Peyer's patch (tissue), 4 donors: ENCODE results near the gene PCBP3. TPM values are rescaled to one million over a fixed set of nuclear protein-coding genes. Genes with fewer than 3 reads are reported as not detected.
"Not testable (repeated sequence)": the region's sequence is repeated elsewhere in the genome, so short reads cannot be mapped to it uniquely, and the experiment has no call there.

Source experiments
- DNase-seq, 3 donors: peaks; one replicate each; pipeline ENCODE4 v3.0.0-alpha.2; 2017 to 2019
- H3K27ac ChIP-seq, 4 donors: fragments of 200-600 bp; sonication (generic); one replicate each; pipeline ENCODE4 v1.5.1; 2016 to 2019
- H3K27me3 ChIP-seq, 2 donors: fragments of 200-600 bp; sonication (generic); one replicate each; pipeline ENCODE4 v1.5.1; 2019
- H3K36me3 ChIP-seq, 3 donors: fragments of 200-600 bp; sonication (generic); one replicate each; pipeline ENCODE4 v1.5.1; 2016 to 2019
- H3K4me1 ChIP-seq, 4 donors: fragments of 200-600 bp; sonication (generic); one replicate each; pipeline ENCODE4 v1.5.1; 2016 to 2019
- H3K4me3 ChIP-seq, 4 donors: fragments of 200-600 bp; sonication (generic); 1 replicate in 3 of 4; 2 replicates in 1 of 4; pipeline ENCODE4 v1.5.1; 2016 to 2019; ENCODE audit warnings: mild to moderate bottlenecking in 1 of 4
- H3K9me3 ChIP-seq, 4 donors: fragments of 200-600 bp; sonication (generic); one replicate each; pipeline ENCODE4 v1.5.1; 2016 to 2019; ENCODE audit warnings: mild to moderate bottlenecking in 1 of 4
- CTCF ChIP-seq, 6 experiments: fragments of 450-650 bp in 4 of 6; fragments of 200-600 bp in 2 of 6; sonication (generic) in 1 of 6; IDR thresholded peaks; one replicate each; pipeline ENCODE4 v1.5.1; 2017 to 2019; ENCODE audit warnings: antibody characterized with exemption in 6 of 6, mild to moderate bottlenecking in 3 of 6, moderate library complexity in 1 of 6
- POLR2A ChIP-seq, 2 donors: fragments of 450-650 bp; IDR thresholded peaks; one replicate each; pipeline ENCODE4 v1.5.1; 2017; ENCODE audit warnings: antibody characterized with exemption in 2 of 2, mild to moderate bottlenecking in 2 of 2, moderate library complexity in 2 of 2
- total RNA-seq, 4 donors: library from RNA; depleted of rRNA; stranded (reverse); fragments of >200 nt; gene quantifications; one replicate each; pipeline ENCODE4 v1.1.0, GENCODE V29; 2016

Gene PCBP3
- total RNA-seq, 4 donors from 2014 or later: 1.1 to 6.0 (median 4.4) TPM; not detected in 1

GRCh38 chr21:45959182-45959581 lies 315.7 kb downstream of the PCBP3 start:
- H3K4me1 ChIP-seq: no peaks in the 10 kb centered on the region
- DNase-seq: no peak
- no peak for TF ChIP-seq CTCF (IDR thresholded peaks at IDR 0.05)
- no peak for TF ChIP-seq POLR2A (IDR thresholded peaks at IDR 0.05)
- no peak overlapping the region for H3K27ac ChIP-seq
- no peak overlapping the region for H3K4me3 ChIP-seq
- H3K36me3 ChIP-seq: no peaks in the 10 kb centered on the region
- H3K27me3 ChIP-seq: no peaks in the 10 kb centered on the region
- peaks cover 0 to 7% (median 0%) of the 10 kb centered on the region in 4 donors for H3K9me3 ChIP-seq

- peak in 1 of 3 donors; percentile 25 for DNase-seq
- no peak overlapping the region for H3K4me3 ChIP-seq
- no peaks in the 10 kb centered on the region for H3K4me1 ChIP-seq
- no peaks in the 10 kb centered on the region for H3K27me3 ChIP-seq
- peaks cover 0 to 13% (median 3%) of the 10 kb centered on the region in 4 donors for H3K9me3 ChIP-seq
- TF ChIP-seq CTCF (IDR thresholded peaks at IDR 0.05) (no peak), POLR2A (IDR thresholded peaks at IDR 0.05) (no peak)
- H3K27ac ChIP-seq: no peak overlapping the region
- H3K36me3 ChIP-seq: no peaks in the 10 kb centered on the region
Observed at GRCh38 chr21:45959779-45960390, 316.4 kb downstream of the PCBP3 start.

- H3K36me3 ChIP-seq, H3K4me1 ChIP-seq, H3K4me3 ChIP-seq, H3K27ac ChIP-seq, H3K27me3 ChIP-seq, DNase-seq: not testable (repeated sequence)
- H3K9me3 ChIP-seq: peaks cover 0 to 14% (median 3%) of the 10 kb centered on the region in 4 donors
Observed at GRCh38 chr21:45961408-45961807, 317.9 kb downstream of the PCBP3 start.

- H3K27me3 ChIP-seq: no peaks in the 10 kb centered on the region
- no peak overlapping the region for H3K4me3 ChIP-seq
- no peak overlapping the region for H3K27ac ChIP-seq
- H3K36me3 ChIP-seq: no peaks in the 10 kb centered on the region
- TF ChIP-seq POLR2A (IDR thresholded peaks at IDR 0.05): no peak
- TF ChIP-seq CTCF (IDR thresholded peaks at IDR 0.05): no peak
- DNase-seq: no peak
- no peaks in the 10 kb centered on the region for H3K4me1 ChIP-seq
- H3K9me3 ChIP-seq: peaks cover 0 to 14% (median 3%) of the 10 kb centered on the region in 4 donors
Observed at GRCh38 chr21:45962531-45963231, 319.2 kb downstream of the PCBP3 start.

GRCh38 chr21:45963232-45963570 lies 319.7 kb downstream of the PCBP3 start:
- Histone ChIP-seq H3K4me3 (no peak overlapping the region), H3K9me3 (peaks cover 0 to 14% (median 3%) of the 10 kb centered on the region in 4 donors), H3K36me3 (no peaks in the 10 kb centered on the region), H3K4me1 (no peaks in the 10 kb centered on the region), H3K27me3 (no peaks in the 10 kb centered on the region), H3K27ac (no peak overlapping the region)
- TF ChIP-seq CTCF (IDR thresholded peaks at IDR 0.05) (no peak), POLR2A (IDR thresholded peaks at IDR 0.05) (no peak)
- no peak for DNase-seq

- Histone ChIP-seq H3K27me3 (no peaks in the 10 kb centered on the region), H3K4me1 (no peaks in the 10 kb centered on the region), H3K27ac (no peak overlapping the region), H3K9me3 (peaks cover 0 to 14% (median 3%) of the 10 kb centered on the region in 4 donors), H3K4me3 (no peak overlapping the region), H3K36me3 (no peaks in the 10 kb centered on the region)
- DNase-seq: no peak
- TF ChIP-seq POLR2A (IDR thresholded peaks at IDR 0.05): no peak
- no peak for TF ChIP-seq CTCF (IDR thresholded peaks at IDR 0.05)
Observed at GRCh38 chr21:45964649-45965048, 321.1 kb downstream of the PCBP3 start.
